Measurements from ENCODE around the gene MRPS27.
A peak's percentile ranks its signal among the peaks of the same experiment; 100 is the strongest.
"Not testable (repeated sequence)": the region's sequence is repeated elsewhere in the genome, so short reads cannot be mapped to it uniquely, and the experiment has no call there.

The MRPS27 gene

GRCh38 chr5:72325566-72326305 is 5.7 kb upstream of the MRPS27 start:
- DNase-seq (ENCODE audit: low read depth, low spot score) = no peak

DNA sequence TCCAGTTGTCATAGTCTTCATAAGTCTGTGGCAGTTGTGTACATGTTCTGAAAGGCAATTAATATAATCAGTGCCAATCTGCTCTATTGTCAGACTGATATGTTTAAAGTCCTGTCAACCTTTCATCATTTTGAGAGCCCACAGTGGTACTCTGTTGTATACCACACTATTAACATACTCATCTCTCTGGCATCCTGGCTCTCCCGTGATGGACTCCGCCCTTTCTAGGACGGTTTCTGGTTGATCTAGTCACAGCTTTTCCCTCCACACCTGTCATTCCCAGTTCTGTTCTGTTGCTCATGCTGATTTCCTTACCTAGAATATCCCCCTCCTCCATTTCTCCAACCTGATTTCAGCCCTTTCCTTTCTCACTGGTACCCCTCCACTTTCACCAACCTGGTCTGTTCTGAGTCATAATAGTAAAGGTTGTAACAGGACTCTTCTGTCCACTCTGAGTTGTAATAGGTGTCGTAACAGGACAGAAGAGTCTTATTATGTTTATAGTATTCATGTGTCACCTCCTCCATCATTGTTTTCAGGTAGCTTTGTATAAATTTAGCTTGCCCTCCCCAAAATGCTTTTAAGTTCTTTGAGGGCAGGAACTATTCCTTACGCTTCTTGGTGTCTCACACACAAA is 4.3 kb upstream of the MRPS27 start:
- DNase-seq (ENCODE audit: low read depth, low spot score) = no peak

- DNase-seq (ENCODE audit: low read depth, low spot score) = not testable (repeated sequence)
These were observed 535 bp downstream of the MRPS27 start for GRCh38 chr5:72319435-72319975.

GRCh38 chr5:72314571-72315172 is 5.4 kb downstream of the MRPS27 start:
- no peak for DNase-seq (ENCODE audit: low read depth, low spot score)

DNA sequence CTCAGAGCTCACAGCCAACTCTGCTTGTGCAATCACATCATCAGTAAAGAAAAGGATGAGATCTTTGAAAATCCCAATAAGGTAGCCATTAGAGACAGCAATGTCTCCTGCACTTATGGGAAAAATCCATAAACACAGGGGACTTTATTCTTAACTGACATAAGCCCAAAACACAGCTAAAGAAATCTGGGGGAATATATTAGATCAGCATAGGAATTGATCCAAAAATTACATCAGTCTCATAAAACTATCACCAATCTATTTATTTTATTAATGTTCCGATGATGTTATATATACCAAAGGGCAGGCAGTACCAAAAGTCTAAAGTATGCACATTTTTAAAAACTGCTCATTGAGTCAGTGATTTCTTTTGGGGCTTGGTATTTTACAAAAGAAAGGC is 6.9 kb downstream of the MRPS27 start:
- no peak for DNase-seq (ENCODE audit: low read depth, low spot score)

GRCh38 chr5:72308853-72309191 is 11.2 kb downstream of the MRPS27 start:
- no peak for DNase-seq (ENCODE audit: low read depth, low spot score)

DNA sequence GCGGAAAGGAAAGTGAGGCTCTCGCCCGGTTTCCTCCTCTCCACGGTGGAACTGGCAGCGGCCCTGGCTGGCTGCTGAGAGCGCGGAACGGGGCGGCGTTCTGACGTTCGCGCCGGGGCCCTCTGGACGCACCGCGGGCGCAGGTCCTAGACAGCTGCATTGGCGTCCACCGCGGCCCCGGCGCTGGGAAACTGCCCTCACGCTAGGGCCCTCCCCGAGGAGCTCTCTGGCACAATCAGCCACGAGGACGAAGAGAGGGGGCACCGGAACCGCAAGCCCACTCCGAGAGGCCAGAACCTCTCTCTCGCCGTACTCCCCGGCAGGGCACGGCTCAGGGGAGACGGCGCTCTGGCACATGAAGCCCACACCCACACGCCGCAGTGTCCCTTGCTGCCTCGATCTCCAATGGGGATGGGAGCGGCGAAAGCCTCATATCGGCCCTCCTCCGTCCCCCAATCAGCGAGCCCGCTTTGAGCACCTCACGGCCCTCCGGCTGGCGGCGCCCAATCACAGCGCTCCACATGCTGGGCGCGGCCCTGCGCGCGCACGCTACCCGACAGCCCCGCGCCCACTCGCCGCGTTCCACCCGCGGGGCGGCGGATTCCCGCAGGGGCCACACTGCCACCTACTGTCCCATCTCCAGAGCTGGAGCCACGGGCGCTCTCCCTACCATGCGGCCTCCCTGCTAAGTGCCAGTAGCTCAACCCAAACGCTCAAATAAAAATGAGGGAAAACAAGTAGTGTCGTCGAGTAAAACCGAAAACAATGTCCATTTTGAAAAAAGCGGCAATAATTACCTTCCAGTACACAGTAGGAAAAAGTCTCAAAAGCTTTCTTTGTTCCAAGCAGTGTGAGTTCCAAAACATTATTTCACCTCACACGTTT is 11.8 kb downstream of the MRPS27 start:
- peak; percentile 91 for DNase-seq (ENCODE audit: low read depth, low spot score)

DNA sequence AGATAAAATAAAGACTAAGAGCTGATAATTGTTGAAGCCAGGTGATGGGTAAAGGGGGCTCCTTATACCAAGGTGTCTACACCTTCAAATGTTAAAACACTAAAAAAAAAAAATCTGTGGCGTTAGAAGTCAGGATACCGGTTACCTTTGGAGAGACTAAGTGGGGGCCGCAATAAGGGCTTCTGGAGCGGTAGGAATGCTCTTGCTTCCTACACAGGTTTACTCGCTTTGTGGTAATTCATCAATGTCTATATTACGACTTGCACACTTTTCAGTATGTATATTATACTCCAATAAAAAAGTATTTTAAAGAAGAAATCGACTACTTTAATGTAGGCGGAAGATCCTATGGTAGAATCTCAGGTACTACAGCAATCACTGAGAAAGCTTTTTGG is 12.5 kb downstream of the MRPS27 start:
- DNase-seq (ENCODE audit: low read depth, low spot score) = no peak

- no peak for DNase-seq (ENCODE audit: low read depth, low spot score)
These were observed 14.6 kb downstream of the MRPS27 start for GRCh38 chr5:72305194-72306142.

GRCh38 chr5:72302171-72302570 is 17.9 kb downstream of the MRPS27 start:
- DNase-seq (ENCODE audit: low read depth, low spot score) = no peak

- no peak for DNase-seq (ENCODE audit: low read depth, low spot score)
These were observed 18.5 kb downstream of the MRPS27 start for GRCh38 chr5:72301557-72301956.

DNA sequence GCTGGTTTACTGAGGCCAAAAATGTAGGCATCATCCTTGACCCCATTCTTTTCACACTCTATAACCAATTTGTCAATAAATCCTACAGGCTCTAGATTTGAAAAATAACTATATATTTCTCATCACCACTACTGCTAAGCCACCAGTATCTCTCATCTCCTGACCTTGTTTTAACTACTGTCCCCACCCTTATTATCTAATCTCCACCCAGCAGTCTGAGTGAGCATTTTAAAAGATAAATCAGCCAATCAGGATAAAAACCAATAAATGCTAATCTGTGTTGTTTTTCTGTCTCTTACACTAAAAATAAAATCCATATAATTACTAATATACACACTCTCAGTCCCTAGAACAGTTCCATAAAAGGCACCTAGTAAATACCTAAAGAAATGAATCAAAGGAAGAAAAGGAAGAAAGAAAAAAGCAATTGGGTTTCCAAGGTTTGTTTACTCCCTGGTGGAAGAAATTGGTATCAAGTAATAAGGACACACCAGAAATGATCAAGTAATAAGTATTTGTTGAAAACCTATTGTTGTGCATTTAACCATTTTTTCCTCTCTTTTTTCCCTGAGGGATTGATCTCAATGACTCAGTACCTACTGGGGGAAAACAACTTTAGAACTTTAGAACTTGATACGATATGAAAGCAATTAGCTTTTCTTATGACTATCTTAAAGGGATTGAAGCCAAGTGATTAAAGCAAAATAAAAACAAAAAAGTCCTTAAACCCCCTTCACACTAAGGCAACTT is 19.3 kb downstream of the MRPS27 start:
- no peak for DNase-seq (ENCODE audit: low read depth, low spot score)

GRCh38 chr5:72298711-72299110 is 21.3 kb downstream of the MRPS27 start:
- DNase-seq (ENCODE audit: low read depth, low spot score) = no peak

- not testable (repeated sequence) for DNase-seq (ENCODE audit: low read depth, low spot score)
These were observed 21.9 kb downstream of the MRPS27 start for GRCh38 chr5:72298136-72298535.

DNA sequence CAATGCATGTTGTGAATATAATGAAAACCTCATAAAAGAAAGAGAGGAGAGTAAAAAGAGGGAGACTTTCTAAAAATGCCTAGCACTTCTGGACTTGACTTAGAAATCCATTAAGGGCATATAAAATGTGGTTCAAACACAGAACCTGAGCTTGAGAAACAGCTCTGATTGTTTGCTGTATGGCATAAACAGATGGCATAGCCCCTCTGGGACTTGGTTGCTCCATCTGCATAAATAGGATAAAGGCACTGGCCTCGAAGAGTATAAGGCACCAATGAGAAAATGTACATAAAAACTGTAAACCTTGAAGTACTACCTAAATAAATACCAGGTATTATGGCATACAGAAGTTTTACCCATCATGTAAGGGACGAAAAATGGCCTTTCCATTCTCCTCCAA is 23.8 kb downstream of the MRPS27 start:
- DNase-seq (ENCODE audit: low read depth, low spot score) = no peak

DNA sequence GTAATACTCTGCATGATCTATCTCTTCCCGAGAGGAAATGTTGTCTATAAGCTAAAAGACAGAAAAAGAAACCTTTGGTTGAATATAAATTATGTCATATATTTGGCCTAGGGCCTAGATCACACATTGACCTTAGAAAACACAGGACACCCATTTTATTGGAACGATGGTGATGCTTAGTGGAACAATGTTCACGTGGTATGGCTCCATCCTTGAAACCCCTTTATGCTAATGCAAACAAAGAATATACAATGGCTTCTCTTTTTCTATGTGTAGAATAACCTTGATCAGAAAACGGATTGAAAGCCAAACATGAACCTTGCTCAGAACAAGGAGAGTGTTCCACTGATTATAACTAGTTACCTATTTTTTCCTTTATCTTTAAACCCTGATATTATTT is 24.5 kb downstream of the MRPS27 start:
- no peak for DNase-seq (ENCODE audit: low read depth, low spot score)

GRCh38 chr5:72294473-72294872 is 25.6 kb downstream of the MRPS27 start:
- DNase-seq (ENCODE audit: low read depth, low spot score) = no peak

DNA sequence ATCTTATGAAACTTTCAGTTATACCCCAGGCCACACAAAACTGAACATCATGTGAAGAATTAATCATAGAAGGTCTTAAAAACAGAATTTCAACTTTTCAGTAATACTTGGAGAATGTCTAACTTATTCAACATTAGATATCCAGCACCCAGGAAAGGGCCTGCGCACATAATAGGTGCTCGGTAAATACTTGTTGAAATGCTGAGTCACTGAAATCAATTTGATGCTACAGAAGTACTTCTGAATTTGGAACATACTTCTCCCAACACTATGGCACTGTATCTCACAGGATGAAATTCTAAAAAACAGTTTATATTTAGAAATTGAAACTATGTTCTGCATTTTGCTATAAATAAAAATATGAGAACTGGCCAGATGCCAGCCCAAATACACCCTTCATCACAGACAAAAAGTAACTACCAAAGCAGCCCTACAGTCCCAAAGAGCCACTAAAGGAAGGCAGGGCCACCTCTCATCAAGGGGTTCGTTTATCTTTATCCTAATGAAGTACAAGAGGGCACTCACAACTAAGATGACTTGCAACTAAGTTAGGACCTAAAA is 26.5 kb downstream of the MRPS27 start:
- no peak for DNase-seq (ENCODE audit: low read depth, low spot score)

GRCh38 chr5:72292411-72292810 is 27.6 kb downstream of the MRPS27 start:
- DNase-seq (ENCODE audit: low read depth, low spot score) = no peak

DNA sequence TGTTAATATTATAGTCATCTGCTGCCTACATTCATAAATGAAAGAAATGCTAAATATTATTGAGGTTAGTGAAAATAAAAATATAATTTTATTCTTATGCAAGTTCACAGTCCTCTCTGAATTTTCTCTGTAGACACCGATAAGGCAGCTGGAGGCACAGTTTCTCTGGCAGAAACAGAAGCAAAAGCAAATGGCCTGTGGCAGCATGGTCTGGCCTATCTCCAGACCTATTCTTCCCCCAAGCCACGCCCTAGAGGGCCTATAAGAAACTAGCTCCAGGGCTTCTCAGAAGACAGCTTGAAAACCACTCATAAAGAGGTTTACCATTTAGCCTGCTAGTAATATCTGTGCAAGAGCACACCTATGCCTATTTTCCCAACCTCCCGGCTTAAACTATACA is 28.4 kb downstream of the MRPS27 start:
- DNase-seq (ENCODE audit: low read depth, low spot score) = no peak

Measured in smooth muscle cell of the brain vasculature (primary cell).